ENCODE results near the gene SEMA5A. TPM values are rescaled to one million over a fixed set of nuclear protein-coding genes. Genes with fewer than 3 reads are reported as not detected.

The SEMA5A gene
- polyA plus RNA-seq, 6 donors from 2014 or later: not detected

DNA sequence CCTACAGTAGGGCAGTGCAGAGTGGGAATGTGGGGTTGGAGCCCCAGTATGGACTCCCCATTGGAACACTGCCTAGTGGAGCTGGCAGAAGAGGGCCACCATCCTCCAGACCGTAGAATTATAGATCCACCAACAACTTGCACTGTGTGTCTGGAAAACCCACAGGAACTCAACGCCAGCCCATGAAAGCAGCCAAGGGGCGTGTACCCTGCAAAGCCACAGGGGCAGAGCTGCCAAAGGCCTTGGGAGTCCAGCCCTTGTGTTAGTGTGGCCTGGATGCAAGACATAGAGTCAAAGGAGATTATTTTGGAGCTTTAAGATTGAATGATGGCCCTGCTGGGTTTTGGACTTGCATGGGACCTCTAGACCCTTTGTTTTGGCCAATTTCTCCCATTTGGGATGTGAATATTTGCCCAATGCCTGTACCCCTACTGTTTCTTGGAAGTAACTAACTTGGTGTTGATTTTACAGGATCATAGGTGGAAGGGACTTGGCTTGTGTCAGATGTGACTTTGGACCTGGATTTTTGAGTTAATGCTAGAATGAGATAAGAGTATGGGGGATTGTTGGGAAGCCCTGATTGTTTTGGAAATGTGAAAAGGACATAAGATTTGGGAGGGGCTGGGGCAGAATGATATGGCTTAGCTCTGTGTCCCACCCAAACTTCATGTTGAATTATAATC is 266.8 kb downstream of the SEMA5A start:
- no peak overlapping the region for H3K27ac Mint-ChIP-seq
- H3K27me3 Mint-ChIP-seq: no peaks in the 10 kb centered on the region
- DNase-seq (no peak), ATAC-seq (ENCODE audit: low read depth in 2 of 2) (no peak)
- H3K9me3 Mint-ChIP-seq: peaks cover 7 to 20% (median 13%) of the 10 kb centered on the region in 7 donors
- H3K4me3 Mint-ChIP-seq: no peak overlapping the region
- H3K36me3 Mint-ChIP-seq: no peaks in the 10 kb centered on the region
- H3K4me1 Mint-ChIP-seq: no peaks in the 10 kb centered on the region

DNA sequence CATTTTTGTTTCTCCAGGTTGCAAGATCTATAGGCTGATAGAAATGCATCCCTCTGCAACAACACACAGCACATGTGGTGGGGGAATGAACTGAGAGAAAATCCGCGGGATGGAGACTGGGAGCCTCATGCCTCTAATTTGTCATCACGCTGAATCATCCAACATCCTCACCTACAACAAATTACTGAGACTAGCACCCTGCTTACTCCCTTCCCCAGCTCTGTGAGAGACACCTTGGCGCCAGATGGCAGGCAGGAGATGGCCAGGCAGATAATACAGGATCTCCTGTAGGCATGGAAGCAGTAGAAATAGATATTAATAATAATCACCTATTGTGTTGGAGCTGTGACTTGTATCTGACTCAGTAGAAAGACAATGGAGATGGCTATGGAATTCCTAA is 276.9 kb downstream of the SEMA5A start:
- H3K4me1 Mint-ChIP-seq: no peaks in the 10 kb centered on the region
- DNase-seq: no peak
- no peaks in the 10 kb centered on the region for H3K36me3 Mint-ChIP-seq
- H3K9me3 Mint-ChIP-seq: peaks cover under 1 to 13% (median 5%) of the 10 kb centered on the region in 7 donors
- no peak overlapping the region for H3K27ac Mint-ChIP-seq
- no peak for ATAC-seq (ENCODE audit: low read depth in 2 of 2)
- peaks cover 0 to 4% (median 0%) of the 10 kb centered on the region in 3 donors for H3K27me3 Mint-ChIP-seq
- H3K4me3 Mint-ChIP-seq: no peak overlapping the region

DNA sequence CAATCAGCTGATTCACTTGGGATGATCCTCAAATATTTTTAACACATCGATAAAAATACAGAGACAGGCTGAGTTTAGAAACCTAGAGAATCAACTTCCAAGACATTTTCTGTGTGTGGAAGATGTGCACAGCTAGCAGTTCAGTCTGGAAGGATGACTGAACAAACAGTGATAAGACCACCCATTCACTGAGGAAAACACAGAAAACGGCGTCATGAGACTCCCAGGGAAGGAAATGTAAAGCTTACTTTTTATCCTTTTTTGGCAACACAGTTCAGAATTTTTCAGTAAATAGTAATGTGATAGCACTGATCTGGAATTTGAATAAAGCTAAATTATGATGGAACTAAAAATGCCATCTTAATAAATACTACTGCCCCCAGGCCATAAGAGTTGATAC is 277.6 kb downstream of the SEMA5A start:
- Mint-ChIP-seq H3K27ac (no peak overlapping the region), H3K27me3 (peaks cover 0 to 4% (median 0%) of the 10 kb centered on the region in 3 donors), H3K4me1 (no peaks in the 10 kb centered on the region), H3K36me3 (no peaks in the 10 kb centered on the region), H3K4me3 (no peak overlapping the region), H3K9me3 (peaks cover under 1 to 10% (median 6%) of the 10 kb centered on the region in 7 donors)
- DNase-seq (no peak), ATAC-seq (ENCODE audit: low read depth in 2 of 2) (no peak)

DNA sequence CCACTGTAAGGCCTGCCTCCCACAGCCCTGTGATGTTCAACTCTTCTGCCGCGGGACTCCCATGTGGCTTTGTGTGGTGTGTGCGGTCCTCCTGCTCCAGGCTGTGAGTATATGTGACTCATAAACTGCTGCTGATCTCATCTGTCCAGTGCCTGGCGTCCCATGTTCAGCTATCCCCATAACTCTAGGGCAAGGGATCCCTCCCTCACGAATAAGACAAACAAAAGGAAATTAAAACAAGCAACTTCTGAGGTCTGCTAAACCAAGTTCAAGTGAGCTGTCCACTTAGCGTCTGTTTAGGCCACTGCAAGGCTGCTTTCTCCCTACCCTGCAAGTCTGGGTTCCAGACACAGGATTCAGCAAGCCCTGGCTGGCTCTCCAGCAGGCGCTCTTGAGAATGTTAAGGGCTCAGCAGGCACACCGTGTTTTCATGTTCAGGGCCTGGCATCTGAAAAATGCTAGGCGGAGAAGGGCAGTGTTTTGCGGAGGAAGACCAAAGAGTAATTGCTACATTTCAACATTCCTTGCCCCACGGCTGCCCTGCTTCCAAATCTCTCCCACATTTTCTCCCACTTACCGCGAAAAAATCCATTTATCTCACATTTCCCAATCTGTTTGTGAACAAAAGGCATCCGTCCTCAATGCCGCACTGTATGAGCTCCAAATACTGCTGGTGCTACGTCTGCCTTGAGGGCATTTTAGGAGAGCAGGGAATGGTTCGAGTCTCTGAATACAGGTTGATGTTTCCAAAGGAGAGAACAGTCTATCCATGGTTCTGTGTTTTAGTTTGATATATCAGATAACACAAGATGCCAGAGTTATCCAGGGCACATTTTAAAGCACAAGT is 280.2 kb downstream of the SEMA5A start:
- no peak for ATAC-seq (ENCODE audit: low read depth in 2 of 2)
- H3K9me3 Mint-ChIP-seq: peaks cover 0 to 6% (median 4%) of the 10 kb centered on the region in 7 donors
- DNase-seq: no peak
- H3K27ac Mint-ChIP-seq: peak overlapping the region in 1 of 6 donors; percentile 46
- H3K36me3 Mint-ChIP-seq: no peaks in the 10 kb centered on the region
- H3K27me3 Mint-ChIP-seq: peaks cover 0 to 4% (median 0%) of the 10 kb centered on the region in 3 donors
- H3K4me3 Mint-ChIP-seq: no peak overlapping the region
- H3K4me1 Mint-ChIP-seq: no peaks in the 10 kb centered on the region

DNA sequence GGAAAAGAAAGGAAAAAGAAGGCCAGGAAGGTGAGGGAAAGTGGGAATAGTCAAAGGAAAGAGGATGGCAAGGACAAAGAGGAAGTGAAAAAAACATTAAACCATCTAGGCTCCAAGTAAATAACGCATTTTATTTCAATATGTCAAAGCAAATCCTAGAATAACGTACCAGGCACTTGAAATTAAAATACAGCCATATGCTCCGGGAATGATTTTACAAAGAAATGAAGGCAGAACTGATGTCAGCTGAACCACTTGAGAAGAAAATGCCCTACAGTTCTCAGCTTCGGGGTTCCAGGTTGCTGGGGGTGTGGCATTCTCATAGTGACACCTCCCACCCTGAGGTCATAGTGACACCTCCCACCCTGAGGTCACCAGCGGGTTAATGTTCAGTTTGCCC is 281.6 kb downstream of the SEMA5A start:
- H3K27me3 Mint-ChIP-seq: no peaks in the 10 kb centered on the region
- H3K27ac Mint-ChIP-seq: no peak overlapping the region
- DNase-seq (no peak), ATAC-seq (ENCODE audit: low read depth in 2 of 2) (no peak)
- no peaks in the 10 kb centered on the region for H3K4me1 Mint-ChIP-seq
- H3K36me3 Mint-ChIP-seq: no peaks in the 10 kb centered on the region
- H3K9me3 Mint-ChIP-seq: peaks cover 0 to 6% (median 0%) of the 10 kb centered on the region in 7 donors
- H3K4me3 Mint-ChIP-seq: peak overlapping the region in 1 of 8 donors; percentile 23

DNA sequence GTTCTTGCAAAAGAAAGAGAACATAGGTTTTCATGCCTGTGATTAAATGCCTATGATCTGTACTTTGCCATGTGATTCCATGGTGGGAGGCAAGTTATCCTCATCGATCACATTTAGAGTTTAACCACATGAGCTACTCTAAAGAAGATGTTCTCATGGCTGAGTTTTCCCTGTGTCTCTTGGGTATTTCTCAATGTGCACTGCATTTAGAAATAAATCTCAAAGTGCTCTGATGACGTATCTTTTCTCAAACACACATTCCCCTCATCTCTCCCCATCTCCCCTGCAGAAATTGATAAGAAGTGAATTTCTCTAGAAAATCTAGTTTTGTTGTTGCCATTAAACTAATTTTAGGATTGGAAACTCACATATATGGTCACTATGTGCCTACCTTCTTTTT is 282.2 kb downstream of the SEMA5A start:
- Mint-ChIP-seq H3K4me1 (no peaks in the 10 kb centered on the region), H3K27me3 (no peaks in the 10 kb centered on the region), H3K9me3 (peaks cover 0 to 6% (median 0%) of the 10 kb centered on the region in 7 donors), H3K4me3 (no peak overlapping the region), H3K36me3 (no peaks in the 10 kb centered on the region), H3K27ac (no peak overlapping the region)
- no peak for DNase-seq
- no peak for ATAC-seq (ENCODE audit: low read depth in 2 of 2)

DNA sequence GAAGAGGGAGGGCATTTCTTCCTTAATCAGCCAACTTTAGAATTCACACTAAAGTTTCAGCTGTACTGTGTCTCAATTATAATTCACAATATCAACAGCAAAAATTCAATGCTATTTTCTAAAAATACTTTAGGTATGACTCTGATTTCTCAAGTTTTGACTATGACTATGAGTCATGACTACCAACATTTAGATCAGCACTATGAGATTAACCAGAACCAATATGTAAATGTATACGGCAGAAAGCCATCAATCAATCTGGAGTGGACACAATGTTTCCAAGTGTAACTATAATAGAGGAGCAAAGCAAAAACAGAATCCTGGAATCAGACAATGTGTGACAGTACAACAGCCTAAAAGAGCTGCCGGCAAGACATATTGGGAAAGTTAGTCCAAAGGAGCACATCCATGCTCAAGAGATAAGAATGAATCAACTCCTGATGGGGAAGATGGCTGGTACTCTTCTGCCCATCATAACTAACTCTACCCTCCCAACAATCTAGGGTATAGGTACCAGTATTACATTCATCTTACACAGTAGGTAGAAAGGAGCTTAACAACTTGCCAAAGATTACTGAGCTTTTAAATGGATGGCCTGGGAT is 294.4 kb downstream of the SEMA5A start:
- H3K27ac Mint-ChIP-seq: no peak overlapping the region

DNA sequence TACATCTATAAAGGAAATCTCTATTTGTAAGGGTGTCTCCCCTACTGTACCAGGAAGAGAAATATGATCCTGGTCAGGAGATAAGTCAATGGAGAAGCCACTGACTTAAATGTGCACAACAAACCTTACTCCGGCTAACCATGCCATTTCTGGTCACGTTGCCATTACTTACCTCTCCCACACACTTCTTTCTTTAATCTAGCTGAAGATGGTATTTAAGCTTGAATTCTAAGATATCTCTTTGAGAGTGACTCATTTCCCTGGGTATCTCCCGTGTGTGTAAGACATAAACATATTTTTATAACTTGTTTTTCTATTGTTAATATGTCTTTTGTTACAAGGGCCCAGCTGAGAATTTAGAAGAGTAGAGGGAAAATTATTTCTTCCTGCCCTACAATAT is 296.6 kb downstream of the SEMA5A start:
- DNase-seq (no peak), ATAC-seq (ENCODE audit: low read depth in 2 of 2) (no peak)
- no peaks in the 10 kb centered on the region for H3K36me3 Mint-ChIP-seq
- no peak overlapping the region for H3K4me3 Mint-ChIP-seq
- no peaks in the 10 kb centered on the region for H3K4me1 Mint-ChIP-seq
- peaks cover 0 to 18% (median 6%) of the 10 kb centered on the region in 7 donors for H3K9me3 Mint-ChIP-seq
- H3K27me3 Mint-ChIP-seq: no peaks in the 10 kb centered on the region
- no peak overlapping the region for H3K27ac Mint-ChIP-seq

More for the DNA sequence above, 294.4 kb downstream of the SEMA5A start:
- DNase-seq: no peak
- ATAC-seq (ENCODE audit: low read depth in 2 of 2): no peak
- Mint-ChIP-seq H3K9me3 (peaks cover 0 to 28% (median 8%) of the 10 kb centered on the region in 7 donors), H3K36me3 (peaks cover 0 to 3% of the 10 kb centered on the region in 2 donors), H3K4me1 (no peaks in the 10 kb centered on the region), H3K4me3 (no peak overlapping the region), H3K27me3 (no peaks in the 10 kb centered on the region)

DNA sequence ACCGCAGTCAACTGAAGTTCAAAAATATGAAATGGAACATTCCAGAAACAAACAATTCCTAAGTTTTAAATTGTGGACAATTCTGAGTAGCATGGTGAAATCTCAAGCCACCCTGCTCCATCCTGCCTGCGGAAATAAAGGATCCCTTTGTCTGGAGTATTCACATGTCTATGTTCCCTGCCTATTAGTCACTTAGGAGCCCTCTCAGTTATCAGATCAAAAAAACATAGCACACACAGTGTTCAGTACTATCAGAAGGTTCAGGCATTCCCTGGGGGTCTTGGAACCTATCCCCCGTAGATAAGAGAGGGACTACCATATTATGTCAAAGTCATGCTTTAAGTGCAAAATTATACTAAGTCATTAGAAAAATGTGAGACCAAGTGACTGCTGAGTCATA is 300.8 kb downstream of the SEMA5A start:
- Mint-ChIP-seq H3K4me3 (no peak overlapping the region), H3K36me3 (no peaks in the 10 kb centered on the region), H3K4me1 (no peaks in the 10 kb centered on the region), H3K27ac (no peak overlapping the region), H3K27me3 (no peaks in the 10 kb centered on the region), H3K9me3 (peaks cover 0 to 10% (median 0%) of the 10 kb centered on the region in 7 donors)
- DNase-seq (no peak), ATAC-seq (ENCODE audit: low read depth in 2 of 2) (no peak)

DNA sequence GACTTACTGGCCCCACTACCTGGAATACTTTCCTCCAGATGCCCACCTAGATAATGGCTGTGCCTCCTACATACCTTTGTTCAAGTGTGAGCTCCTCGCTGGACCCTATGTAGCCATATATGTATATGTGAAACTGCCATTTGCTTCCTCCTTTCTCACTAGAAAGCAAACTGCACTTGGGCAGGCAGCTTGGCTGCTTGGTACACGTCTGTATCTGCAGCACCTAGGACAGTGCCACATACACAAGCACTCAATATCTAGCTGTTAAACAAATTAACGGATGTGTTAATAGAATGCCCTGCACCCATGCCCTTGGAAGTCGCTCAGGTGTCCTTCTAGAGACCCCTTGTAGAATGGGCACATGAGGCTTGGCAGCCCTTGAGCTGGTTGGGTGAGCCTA is 301.5 kb downstream of the SEMA5A start:
- Mint-ChIP-seq H3K9me3 (peaks cover 0 to 6% (median 0%) of the 10 kb centered on the region in 7 donors), H3K4me1 (no peaks in the 10 kb centered on the region), H3K36me3 (no peaks in the 10 kb centered on the region), H3K27ac (no peak overlapping the region), H3K4me3 (no peak overlapping the region), H3K27me3 (no peaks in the 10 kb centered on the region)
- ATAC-seq (ENCODE audit: low read depth in 2 of 2): no peak
- DNase-seq: no peak

DNA sequence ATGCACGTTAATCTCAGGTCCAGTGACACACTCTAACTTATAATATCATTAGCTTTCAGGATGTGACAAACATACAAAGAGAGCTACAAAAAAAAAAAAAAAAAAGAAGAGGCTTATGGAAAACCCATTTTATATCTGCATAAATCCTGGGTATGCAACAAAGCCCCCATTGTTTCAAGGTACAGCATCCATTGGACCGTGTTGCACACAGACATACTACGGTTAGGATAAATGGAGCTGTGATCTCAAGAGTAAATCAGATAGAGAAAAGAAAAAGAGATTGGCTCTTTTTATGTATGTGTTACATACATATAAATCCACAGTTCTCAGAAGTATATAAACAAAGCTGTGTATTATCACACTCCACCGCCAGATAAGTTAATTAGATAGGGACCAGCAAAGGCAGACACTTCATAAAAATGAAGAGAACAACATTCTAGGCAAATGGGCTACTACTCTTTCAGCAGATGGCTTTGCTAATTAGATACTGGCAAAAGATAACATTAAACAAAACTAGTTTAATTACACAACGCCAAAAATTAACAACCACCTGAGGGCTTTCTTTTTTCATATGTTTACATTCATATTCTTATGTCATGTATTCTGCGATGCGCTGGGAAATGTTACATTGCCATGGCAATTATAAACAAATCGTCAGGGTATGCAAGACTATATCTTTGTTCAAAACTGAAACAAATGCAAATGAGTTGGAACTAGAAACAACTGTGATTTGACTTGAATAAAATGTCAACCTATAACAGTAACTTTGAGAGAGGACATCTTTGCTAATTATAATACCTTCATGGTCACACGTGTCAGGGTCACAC is 304.2 kb downstream of the SEMA5A start:
- no peak for DNase-seq
- H3K27ac Mint-ChIP-seq: no peak overlapping the region
- H3K9me3 Mint-ChIP-seq: peaks cover 0 to 6% (median 0%) of the 10 kb centered on the region in 7 donors
- H3K4me1 Mint-ChIP-seq: no peaks in the 10 kb centered on the region
- H3K4me3 Mint-ChIP-seq: no peak overlapping the region
- H3K27me3 Mint-ChIP-seq: no peaks in the 10 kb centered on the region
- H3K36me3 Mint-ChIP-seq: no peaks in the 10 kb centered on the region
- ATAC-seq (ENCODE audit: low read depth in 2 of 2): no peak

DNA sequence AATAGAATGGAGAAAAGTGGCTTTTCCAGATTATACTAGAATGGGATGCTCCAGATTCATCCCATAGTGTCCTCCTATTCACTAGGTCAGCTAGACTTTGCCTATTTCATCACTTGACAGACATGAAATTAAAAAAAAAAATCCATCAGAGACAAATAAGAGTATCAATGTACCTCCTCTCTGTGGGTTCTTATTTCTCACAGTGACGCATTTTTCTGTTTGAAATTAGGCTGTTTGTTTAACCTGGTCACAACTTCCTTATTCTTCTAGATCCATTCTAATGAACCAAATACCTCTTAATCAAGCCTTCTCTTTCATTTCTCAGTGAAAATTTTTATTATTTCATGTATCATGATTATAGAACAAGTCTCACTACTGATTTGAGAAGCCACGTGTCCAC is 305.4 kb downstream of the SEMA5A start:
- ATAC-seq (ENCODE audit: low read depth in 2 of 2) (no peak), DNase-seq (no peak)
- H3K9me3 Mint-ChIP-seq: peaks cover 0 to 6% (median 2%) of the 10 kb centered on the region in 7 donors
- H3K36me3 Mint-ChIP-seq: no peaks in the 10 kb centered on the region
- H3K27ac Mint-ChIP-seq: no peak overlapping the region
- no peak overlapping the region for H3K4me3 Mint-ChIP-seq
- no peaks in the 10 kb centered on the region for H3K4me1 Mint-ChIP-seq
- H3K27me3 Mint-ChIP-seq: no peaks in the 10 kb centered on the region

DNA sequence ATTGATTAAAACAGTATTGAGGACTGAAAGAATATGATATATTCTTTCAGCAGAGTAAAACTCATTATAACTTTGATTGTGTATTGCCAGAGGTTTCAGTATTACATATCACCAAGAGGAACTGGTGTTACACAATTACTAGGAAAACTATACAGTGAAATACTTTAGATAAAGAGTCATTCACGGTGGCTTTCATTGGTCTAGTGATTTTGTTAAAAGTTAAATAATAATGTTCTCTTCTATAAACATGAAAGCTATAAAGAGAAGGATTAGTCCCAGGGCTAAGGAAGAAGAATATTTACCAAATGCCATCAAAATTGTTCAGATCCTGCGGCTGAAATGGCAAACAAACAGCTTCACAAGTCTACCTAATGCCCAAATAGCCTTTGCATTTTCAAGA is 306.2 kb downstream of the SEMA5A start:
- DNase-seq (no peak), ATAC-seq (ENCODE audit: low read depth in 2 of 2) (no peak)
- H3K4me1 Mint-ChIP-seq: no peaks in the 10 kb centered on the region
- no peak overlapping the region for H3K27ac Mint-ChIP-seq
- no peaks in the 10 kb centered on the region for H3K27me3 Mint-ChIP-seq
- H3K36me3 Mint-ChIP-seq: no peaks in the 10 kb centered on the region
- peaks cover 0 to 5% (median 2%) of the 10 kb centered on the region in 7 donors for H3K9me3 Mint-ChIP-seq
- no peak overlapping the region for H3K4me3 Mint-ChIP-seq
